PC-9 (cell line): ENCODE measurements around the gene FILIP1.

Source experiments
- EZH2 ChIP-seq: fragments of 200-600 bp; sonication (generic); IDR thresholded peaks from 2 replicates; pipeline ENCODE4 v1.8.0; 2017; ENCODE audit warnings: antibody characterized with exemption, low read depth
- TF ChIP-seq, protein P1 (sequence below): fragments of 200-600 bp; sonication (generic); conservative IDR thresholded peaks from 2 replicates; pipeline ENCODE4 v1.6.1; 2017; ENCODE audit warnings: mixed run types, antibody characterized with exemption, mild to moderate bottlenecking, moderate library complexity

DNA sequence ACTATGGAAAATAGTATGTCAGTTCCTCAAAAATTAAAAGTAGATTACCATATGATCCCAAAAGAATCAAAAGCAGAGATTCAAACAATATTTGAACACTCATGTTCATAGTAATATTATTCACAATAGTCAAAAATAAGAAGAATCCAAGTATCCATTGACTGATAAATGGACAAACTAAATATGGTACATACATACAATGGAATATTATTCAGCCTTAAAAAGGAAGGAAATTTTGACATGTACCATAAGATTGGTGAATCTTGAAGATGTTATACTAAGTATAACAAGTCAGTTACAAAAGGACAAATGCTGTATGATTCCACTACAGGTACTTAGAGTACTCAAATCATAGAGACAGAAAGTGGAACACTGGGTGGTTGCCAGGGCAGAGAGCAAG, 120.7 kb downstream of the FILIP1 start:
- TF ChIP-seq EZH2, result no peak
- TF ChIP-seq, protein P1, sequence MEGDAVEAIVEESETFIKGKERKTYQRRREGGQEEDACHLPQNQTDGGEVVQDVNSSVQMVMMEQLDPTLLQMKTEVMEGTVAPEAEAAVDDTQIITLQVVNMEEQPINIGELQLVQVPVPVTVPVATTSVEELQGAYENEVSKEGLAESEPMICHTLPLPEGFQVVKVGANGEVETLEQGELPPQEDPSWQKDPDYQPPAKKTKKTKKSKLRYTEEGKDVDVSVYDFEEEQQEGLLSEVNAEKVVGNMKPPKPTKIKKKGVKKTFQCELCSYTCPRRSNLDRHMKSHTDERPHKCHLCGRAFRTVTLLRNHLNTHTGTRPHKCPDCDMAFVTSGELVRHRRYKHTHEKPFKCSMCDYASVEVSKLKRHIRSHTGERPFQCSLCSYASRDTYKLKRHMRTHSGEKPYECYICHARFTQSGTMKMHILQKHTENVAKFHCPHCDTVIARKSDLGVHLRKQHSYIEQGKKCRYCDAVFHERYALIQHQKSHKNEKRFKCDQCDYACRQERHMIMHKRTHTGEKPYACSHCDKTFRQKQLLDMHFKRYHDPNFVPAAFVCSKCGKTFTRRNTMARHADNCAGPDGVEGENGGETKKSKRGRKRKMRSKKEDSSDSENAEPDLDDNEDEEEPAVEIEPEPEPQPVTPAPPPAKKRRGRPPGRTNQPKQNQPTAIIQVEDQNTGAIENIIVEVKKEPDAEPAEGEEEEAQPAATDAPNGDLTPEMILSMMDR, result no peak
